ENCODE data around the gene HRH3.

GRCh38 chr20:62205618-62206387, 14.3 kb downstream of the HRH3 start:
- TF ChIP-seq FOXM1 (IDR thresholded peaks at IDR 0.05; ENCODE audit: borderline replicate concordance) (no peak), BHLHE40 (IDR thresholded peaks at IDR 0.05; ENCODE audit: borderline replicate concordance) (no peak), L3MBTL2 (conservative IDR thresholded peaks at IDR 0.05) (no peak), FOXA1 (IDR thresholded peaks at IDR 0.05) (no peak), SP1 (IDR thresholded peaks at IDR 0.05) (no peak), NFRKB (IDR thresholded peaks at IDR 0.05) (no peak), ELF4 (IDR thresholded peaks at IDR 0.05) (no peak), TARDBP (IDR thresholded peaks at IDR 0.05) (no peak)

All from HEK293T (cell line).